BE2C (cell line): Measurements from ENCODE around the gene SLC35B1.
"Not testable (repeated sequence)": the region's sequence is repeated elsewhere in the genome, so short reads cannot be mapped to it uniquely, and the experiment has no call there.

ENCODE experiments used
- DNase-seq: peaks from one replicate; pipeline ENCODE4 v3.0.0-alpha.2; 2020
- H3K27me3 ChIP-seq: fragments of 250-450 bp; sonication (Bioruptor Pico); 2 replicates; pipeline ENCODE4 v1.5.1; 2020; ENCODE audit warnings: mild to moderate bottlenecking
- H3K36me3 ChIP-seq: fragments of 250-450 bp; sonication (Bioruptor Pico); 2 replicates; pipeline ENCODE4 v1.5.1; 2020; ENCODE audit warnings: mild to moderate bottlenecking
- H3K4me1 ChIP-seq: fragments of 250-450 bp; sonication (Bioruptor Pico); 2 replicates; pipeline ENCODE4 v1.5.1; 2020
- H3K4me3 ChIP-seq: 2 replicates; pipeline ENCODE4 v1.5.1; 2011; ENCODE audit warnings: low read depth, low read length
- H3K9me3 ChIP-seq: fragments of 250-450 bp; sonication (Bioruptor Pico); 2 replicates; pipeline ENCODE4 v1.5.1; 2020
- CTCF ChIP-seq: IDR thresholded peaks from 2 replicates; pipeline ENCODE4 v1.5.1; 2012; ENCODE audit warnings: mild to moderate bottlenecking, low read depth, low read length

The SLC35B1 gene

DNA sequence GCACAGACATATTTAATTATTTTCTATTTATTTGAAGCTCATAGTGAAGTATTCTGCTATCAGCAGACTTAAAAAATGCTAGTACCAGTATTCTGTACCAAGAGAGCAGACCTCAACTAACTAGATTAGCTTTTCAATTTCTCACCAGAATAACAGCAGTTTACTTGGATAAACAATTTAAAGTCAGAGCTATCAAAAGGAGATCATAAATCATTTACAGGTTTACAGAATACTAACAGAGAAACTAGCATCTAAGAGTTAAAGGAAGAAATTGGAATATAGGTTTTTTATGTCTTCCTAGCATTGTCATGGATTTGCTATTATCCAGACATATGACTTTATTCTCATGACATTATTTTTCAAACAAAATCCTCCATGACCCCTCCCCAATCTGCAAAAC is 33.3 kb downstream of the SLC35B1 start:
- Histone ChIP-seq H3K4me1 (no peaks in the 10 kb centered on the region; the same call in 1 of the 2 replicates), H3K27me3 (no peaks in the 10 kb centered on the region), H3K9me3 (peaks cover 3% of the 10 kb centered on the region; the same call in 1 of the 2 replicates), H3K4me3 (no peak overlapping the region), H3K36me3 (peaks cover 3% of the 10 kb centered on the region; the same call in 1 of the 2 replicates)
- no peak for DNase-seq
- TF ChIP-seq CTCF: no peak

GRCh38 chr17:49673679-49674078 is 34.1 kb downstream of the SLC35B1 start:
- not testable (repeated sequence) for DNase-seq, H3K36me3 ChIP-seq, H3K4me3 ChIP-seq, H3K27me3 ChIP-seq, H3K4me1 ChIP-seq, H3K9me3 ChIP-seq

DNA sequence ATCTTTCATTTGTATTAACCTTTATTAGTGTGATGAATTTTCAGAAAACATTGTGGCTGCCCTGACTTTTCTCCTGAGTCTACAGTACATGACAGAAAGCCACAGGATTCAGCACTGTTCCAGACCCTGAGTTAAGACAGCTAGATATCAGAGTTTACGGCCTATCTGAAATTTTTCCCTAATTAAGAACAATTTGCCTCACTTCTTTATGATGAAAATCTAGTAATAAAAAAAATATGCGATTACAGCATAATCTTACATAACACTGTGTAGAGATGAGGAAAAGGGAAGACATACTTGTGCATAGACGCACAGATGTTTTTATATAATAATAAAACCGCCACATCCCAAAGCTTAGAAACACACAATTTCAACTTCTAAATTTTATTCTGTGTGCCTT is 37.1 kb downstream of the SLC35B1 start:
- H3K27me3 ChIP-seq: no peaks in the 10 kb centered on the region
- H3K36me3 ChIP-seq: peaks cover 3% of the 10 kb centered on the region; the same call in 1 of the 2 replicates
- no peaks in the 10 kb centered on the region for H3K9me3 ChIP-seq
- TF ChIP-seq CTCF: no peak
- DNase-seq: no peak
- H3K4me1 ChIP-seq: no peaks in the 10 kb centered on the region
- no peak overlapping the region for H3K4me3 ChIP-seq

DNA sequence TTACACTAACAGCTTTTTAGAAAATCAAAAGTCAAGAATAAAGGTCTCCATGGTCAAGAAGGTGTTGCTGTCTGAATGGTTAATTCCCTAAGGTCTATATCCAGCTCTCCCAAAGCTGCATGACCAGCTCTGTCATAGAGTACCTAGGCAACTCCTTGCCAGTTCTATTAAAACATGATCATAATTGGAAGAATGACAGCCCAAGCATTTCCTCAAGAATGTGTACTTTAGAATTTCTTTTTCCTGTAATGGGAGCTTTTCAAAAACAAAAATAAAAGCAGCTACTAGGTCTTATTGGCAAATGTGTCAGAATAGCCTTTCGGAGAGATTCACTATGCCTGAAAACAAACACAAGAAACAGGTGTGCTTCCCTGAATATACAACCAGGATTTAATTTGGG is 37.8 kb downstream of the SLC35B1 start:
- Histone ChIP-seq H3K27me3 (no peaks in the 10 kb centered on the region), H3K36me3 (peaks cover 3% of the 10 kb centered on the region; the same call in 1 of the 2 replicates), H3K4me3 (no peak overlapping the region), H3K4me1 (no peaks in the 10 kb centered on the region), H3K9me3 (no peaks in the 10 kb centered on the region)
- TF ChIP-seq CTCF: no peak
- no peak for DNase-seq

- no peak for TF ChIP-seq CTCF
- no peaks in the 10 kb centered on the region for H3K36me3 ChIP-seq
Observed at GRCh38 chr17:49667854-49668253, 39.9 kb downstream of the SLC35B1 start.

GRCh38 chr17:49664706-49665211 is 43.0 kb downstream of the SLC35B1 start:
- no peak overlapping the region for H3K4me3 ChIP-seq
- no peaks in the 10 kb centered on the region for H3K27me3 ChIP-seq
- H3K36me3 ChIP-seq: no peaks in the 10 kb centered on the region
- no peaks in the 10 kb centered on the region for H3K4me1 ChIP-seq
- H3K9me3 ChIP-seq: no peaks in the 10 kb centered on the region
- DNase-seq: no peak
- no peak for TF ChIP-seq CTCF

More at GRCh38 chr17:49667854-49668253, 39.9 kb downstream of the SLC35B1 start:
- Histone ChIP-seq H3K27me3 (no peaks in the 10 kb centered on the region), H3K4me3 (no peak overlapping the region), H3K4me1 (no peaks in the 10 kb centered on the region), H3K9me3 (no peaks in the 10 kb centered on the region)
- DNase-seq: no peak
